ENCODE data around the gene FOCAD. TPM values are rescaled to one million over a fixed set of nuclear protein-coding genes. Genes with fewer than 3 reads are reported as not detected.

FOCAD gene
- total and polyA plus RNA-seq, 7 donors, result 7.4 to 51.5 (median 25.5) TPM

GRCh38 chr9:20903212-20903611 is 219.2 kb downstream of the FOCAD start:
- Histone ChIP-seq H3K4me3 (no peak overlapping the region), H3K27ac (no peak overlapping the region), H3K4me1 (no peaks in the 10 kb centered on the region), H3K27me3 (no peaks in the 10 kb centered on the region), H3K9me3 (no peaks in the 10 kb centered on the region), H3K36me3 (no peaks in the 10 kb centered on the region)
- no peak for DNase-seq
- TF ChIP-seq POLR2A (IDR thresholded peaks at IDR 0.05), result no peak
- 26 to 80% methylated on average over 5 of the region's 5 CpGs for WGBS, 2 donors
- intact Hi-C loops (cut with DNase I), result no loop called here

DNA sequence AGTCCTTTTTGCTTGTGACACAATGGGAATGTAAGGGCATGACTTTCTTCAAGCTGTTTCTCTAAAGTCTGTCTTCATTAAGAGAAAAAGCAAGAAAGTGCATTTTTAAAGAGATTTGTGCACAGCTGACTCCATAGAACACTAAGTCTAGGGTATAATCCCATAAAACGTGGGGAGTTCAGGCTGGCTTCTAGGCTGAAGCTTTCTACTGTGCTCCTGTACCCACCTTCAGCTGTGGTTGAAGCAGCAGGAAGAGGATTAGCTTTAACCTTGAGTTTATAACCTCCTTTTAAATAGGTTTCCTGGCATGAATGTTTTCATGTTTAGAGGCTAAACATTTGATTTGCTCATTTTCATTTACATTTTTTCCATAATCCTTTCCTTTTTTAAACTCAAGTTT is 220.9 kb downstream of the FOCAD start:
- Histone ChIP-seq H3K27ac (no peak overlapping the region), H3K9me3 (no peaks in the 10 kb centered on the region), H3K36me3 (no peaks in the 10 kb centered on the region), H3K4me1 (no peaks in the 10 kb centered on the region), H3K27me3 (no peaks in the 10 kb centered on the region), H3K4me3 (no peak overlapping the region)
- 78 to 81% methylated on average over 1 of the region's 1 CpG for WGBS, 2 donors
- intact Hi-C loops (cut with DNase I), result no loop called here
- TF ChIP-seq POLR2AphosphoS5 (IDR thresholded peaks at IDR 0.05), result no peak
- TF ChIP-seq EP300 (IDR thresholded peaks at IDR 0.05), result no peak
- no peak for TF ChIP-seq POLR2A (IDR thresholded peaks at IDR 0.05)
- TF ChIP-seq, protein P1, sequence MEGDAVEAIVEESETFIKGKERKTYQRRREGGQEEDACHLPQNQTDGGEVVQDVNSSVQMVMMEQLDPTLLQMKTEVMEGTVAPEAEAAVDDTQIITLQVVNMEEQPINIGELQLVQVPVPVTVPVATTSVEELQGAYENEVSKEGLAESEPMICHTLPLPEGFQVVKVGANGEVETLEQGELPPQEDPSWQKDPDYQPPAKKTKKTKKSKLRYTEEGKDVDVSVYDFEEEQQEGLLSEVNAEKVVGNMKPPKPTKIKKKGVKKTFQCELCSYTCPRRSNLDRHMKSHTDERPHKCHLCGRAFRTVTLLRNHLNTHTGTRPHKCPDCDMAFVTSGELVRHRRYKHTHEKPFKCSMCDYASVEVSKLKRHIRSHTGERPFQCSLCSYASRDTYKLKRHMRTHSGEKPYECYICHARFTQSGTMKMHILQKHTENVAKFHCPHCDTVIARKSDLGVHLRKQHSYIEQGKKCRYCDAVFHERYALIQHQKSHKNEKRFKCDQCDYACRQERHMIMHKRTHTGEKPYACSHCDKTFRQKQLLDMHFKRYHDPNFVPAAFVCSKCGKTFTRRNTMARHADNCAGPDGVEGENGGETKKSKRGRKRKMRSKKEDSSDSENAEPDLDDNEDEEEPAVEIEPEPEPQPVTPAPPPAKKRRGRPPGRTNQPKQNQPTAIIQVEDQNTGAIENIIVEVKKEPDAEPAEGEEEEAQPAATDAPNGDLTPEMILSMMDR (IDR thresholded peaks at IDR 0.05), result no peak
- DNase-seq, result no peak

DNA sequence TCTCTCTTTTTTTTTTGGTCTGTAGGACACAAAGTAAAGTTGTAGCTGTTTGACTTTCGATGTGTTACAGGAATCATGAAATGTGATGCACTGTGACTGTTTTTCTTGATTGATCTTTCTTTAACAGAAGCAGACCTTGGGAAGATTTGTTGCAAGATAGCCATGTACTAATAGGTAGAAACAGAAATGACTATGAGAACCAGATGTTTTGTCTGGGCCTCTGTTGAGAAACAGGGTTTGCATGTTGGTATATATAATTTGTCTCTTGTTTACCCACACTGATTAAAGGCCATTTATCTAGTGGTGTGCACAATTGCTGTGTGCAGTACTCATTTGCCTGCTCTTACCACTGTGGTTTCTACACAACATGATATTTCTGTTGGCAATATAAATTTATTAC is 222.3 kb downstream of the FOCAD start:
- no peak for TF ChIP-seq EP300 (IDR thresholded peaks at IDR 0.05)
- TF ChIP-seq, protein P1 (IDR thresholded peaks at IDR 0.05), result no peak
- TF ChIP-seq POLR2AphosphoS5 (IDR thresholded peaks at IDR 0.05), result no peak
- no peak for TF ChIP-seq POLR2A (IDR thresholded peaks at IDR 0.05)
- no peak overlapping the region for H3K27ac ChIP-seq
- WGBS, 2 donors, result 89 to 94% methylated on average over 1 of the region's 1 CpG
- no peaks in the 10 kb centered on the region for H3K27me3 ChIP-seq
- no peak overlapping the region for H3K4me3 ChIP-seq
- H3K4me1 ChIP-seq, result no peaks in the 10 kb centered on the region
- no peaks in the 10 kb centered on the region for H3K36me3 ChIP-seq
- intact Hi-C loops (cut with DNase I), result no loop called here
- DNase-seq, result no peak
- no peaks in the 10 kb centered on the region for H3K9me3 ChIP-seq

DNA sequence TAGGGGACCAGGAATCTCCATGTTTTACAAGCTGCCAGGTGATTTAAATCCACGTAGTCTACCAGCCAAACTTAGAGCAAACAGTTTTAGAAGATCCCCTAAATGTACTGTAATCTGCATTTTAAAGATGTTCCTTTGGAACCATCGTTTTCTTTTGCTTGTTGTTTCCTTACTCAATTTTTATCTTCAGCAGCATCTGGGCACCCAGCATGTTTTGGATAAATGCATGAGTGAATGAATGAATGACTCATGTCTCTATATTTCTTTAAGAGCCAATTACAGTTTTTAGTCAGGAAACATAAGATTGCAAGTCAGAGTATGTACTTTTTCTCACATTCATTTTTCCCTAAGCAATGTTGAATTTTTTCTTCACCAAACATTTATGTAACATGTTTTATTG is 224.4 kb downstream of the FOCAD start:
- H3K36me3 ChIP-seq, result peaks cover 0 to 9% (median 0%) of the 10 kb centered on the region in 4 donors
- no peak overlapping the region for H3K27ac ChIP-seq
- no peaks in the 10 kb centered on the region for H3K27me3 ChIP-seq
- DNase-seq, result no peak
- no peaks in the 10 kb centered on the region for H3K9me3 ChIP-seq
- WGBS, 2 donors, result 55 to 64% methylated on average over 2 of the region's 2 CpGs
- TF ChIP-seq POLR2A (IDR thresholded peaks at IDR 0.05) (no peak), POLR2AphosphoS5 (IDR thresholded peaks at IDR 0.05) (no peak), EP300 (IDR thresholded peaks at IDR 0.05) (no peak)
- TF ChIP-seq, protein P1 (IDR thresholded peaks at IDR 0.05), result no peak
- intact Hi-C loops (cut with DNase I), result no loop called here
- H3K4me3 ChIP-seq, result no peak overlapping the region
- H3K4me1 ChIP-seq, result no peaks in the 10 kb centered on the region

DNA sequence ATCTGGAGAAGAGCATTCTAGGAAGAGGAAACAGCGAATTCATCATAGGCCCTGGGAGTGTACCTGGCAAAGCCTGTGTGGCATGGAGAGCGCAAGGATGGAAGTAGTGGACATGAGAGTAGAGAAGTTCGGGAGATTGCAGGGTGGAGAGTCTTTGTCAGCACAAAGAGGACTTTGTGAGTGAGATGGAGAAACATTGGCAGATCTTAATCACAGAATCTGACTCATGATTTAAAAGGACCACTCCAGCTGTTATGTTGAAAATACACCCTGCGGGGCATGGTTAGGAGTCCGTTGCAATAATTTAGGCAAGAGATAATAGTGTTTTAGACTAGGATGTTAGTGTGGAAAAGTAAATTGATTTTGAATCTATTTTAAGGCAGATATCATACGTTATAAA is 230.5 kb downstream of the FOCAD start:
- no peak for DNase-seq
- H3K27ac ChIP-seq, result no peak overlapping the region
- H3K4me3 ChIP-seq, result no peak overlapping the region
- no peaks in the 10 kb centered on the region for H3K27me3 ChIP-seq
- 96 to 97% methylated on average over 6 of the region's 6 CpGs for WGBS, 2 donors
- TF ChIP-seq, protein P1 (IDR thresholded peaks at IDR 0.05), result no peak
- no peak for TF ChIP-seq POLR2A (IDR thresholded peaks at IDR 0.05)
- TF ChIP-seq POLR2AphosphoS5 (IDR thresholded peaks at IDR 0.05), result no peak
- no peak for TF ChIP-seq EP300 (IDR thresholded peaks at IDR 0.05)
- no peaks in the 10 kb centered on the region for H3K9me3 ChIP-seq
- peaks cover 0 to 17% (median 0%) of the 10 kb centered on the region in 4 donors for H3K36me3 ChIP-seq
- intact Hi-C loops (cut with DNase I), result no loop called here
- no peaks in the 10 kb centered on the region for H3K4me1 ChIP-seq
